HK-2 (cell line): ENCODE data around the gene POLR3G.
A peak's percentile ranks its signal among the peaks of the same experiment; 100 is the strongest.

Experiments
- DNase-seq: peaks from one replicate; pipeline ENCODE4 v3.0.0-alpha.2; 2018; ENCODE audit not compliant: unreplicated experiment

The POLR3G gene

DNA sequence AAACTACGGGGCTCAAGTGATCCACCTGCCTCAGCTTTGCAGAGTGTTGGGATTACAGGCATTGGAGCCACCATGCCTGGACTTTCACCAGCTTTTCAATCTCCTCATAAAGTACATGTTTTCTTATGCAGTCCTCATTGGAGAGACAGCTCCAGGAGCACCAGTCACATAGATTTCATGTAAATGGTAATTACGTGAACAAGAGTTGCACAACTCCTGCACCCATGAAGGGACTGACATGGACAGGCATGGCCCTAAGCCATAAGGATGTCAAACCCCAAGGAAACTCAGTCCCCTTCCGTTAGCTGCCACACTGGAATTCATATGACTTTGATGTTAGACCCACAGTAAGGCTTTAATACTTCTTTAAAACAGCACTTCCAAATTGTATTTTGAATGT lies 76.3 kb downstream of the POLR3G start:
- DNase-seq = no peak

DNA sequence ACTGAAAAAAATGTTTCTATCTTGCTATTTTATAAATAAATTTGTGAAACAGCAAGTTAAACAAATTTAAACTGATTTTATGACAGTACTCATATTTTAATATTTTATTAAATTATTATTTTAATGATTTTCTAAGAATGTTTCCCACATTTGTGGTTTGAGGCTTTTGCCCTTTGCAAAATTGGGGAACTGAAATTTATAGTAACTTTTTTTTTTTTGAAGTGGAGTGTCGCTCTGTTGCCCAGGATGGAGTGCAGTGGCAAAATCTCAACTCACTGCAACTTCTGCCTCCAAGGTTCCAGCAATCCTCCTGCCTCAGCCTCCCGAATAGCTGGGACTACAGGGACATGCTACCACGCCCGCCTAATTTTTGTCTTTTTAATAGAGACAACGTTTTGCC lies 76.7 kb downstream of the POLR3G start:
- no peak for DNase-seq

DNA sequence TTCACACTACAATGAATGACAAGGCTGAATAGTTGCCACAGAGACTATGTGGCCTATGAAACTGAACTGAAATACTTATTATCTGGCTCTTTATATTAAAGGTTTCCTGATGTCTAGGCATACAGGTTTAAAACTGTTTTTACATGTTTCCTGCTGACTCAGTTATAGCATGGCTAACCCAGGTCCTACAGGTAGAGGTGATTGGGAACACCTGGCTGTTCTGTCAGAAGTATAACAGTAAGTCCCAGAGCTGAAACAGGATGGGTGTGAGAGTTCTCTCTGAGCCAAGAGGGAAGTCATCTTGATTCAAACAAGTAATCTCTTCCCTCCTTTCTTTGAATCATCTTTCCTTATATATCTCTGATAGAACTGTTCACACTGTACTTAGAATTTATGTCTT lies 79.0 kb downstream of the POLR3G start:
- no peak for DNase-seq

DNA sequence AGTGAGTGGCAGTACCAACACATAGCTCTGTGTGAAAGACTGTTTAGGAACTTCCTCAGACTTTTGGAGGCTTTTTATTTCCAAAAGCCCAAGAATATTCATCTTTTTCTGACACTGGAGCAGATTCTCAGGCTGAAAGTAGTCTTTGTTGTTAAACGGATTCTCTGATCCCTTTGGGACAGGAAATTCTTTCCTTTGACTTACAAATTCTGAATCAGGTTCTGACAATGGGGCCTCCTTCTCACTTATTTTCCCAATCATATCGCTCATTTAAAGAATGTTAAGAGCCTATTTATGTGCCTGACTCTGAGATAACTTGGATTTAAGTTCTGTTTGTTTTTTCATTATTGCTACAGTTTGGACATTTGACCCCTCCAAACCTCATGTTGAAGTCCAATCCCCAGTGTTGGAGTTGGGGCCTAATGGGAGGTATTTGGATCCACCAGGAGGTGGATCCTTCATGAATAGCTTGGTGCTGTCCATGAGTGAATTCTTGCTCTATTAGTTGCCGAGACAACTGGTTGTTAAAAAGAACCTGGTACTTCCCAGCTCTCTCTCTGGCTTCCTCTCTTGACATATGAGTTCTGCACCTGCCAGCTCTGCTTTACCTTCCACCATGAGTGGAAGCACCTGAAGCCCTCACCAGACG lies 79.8 kb downstream of the POLR3G start:
- DNase-seq = no peak

DNA sequence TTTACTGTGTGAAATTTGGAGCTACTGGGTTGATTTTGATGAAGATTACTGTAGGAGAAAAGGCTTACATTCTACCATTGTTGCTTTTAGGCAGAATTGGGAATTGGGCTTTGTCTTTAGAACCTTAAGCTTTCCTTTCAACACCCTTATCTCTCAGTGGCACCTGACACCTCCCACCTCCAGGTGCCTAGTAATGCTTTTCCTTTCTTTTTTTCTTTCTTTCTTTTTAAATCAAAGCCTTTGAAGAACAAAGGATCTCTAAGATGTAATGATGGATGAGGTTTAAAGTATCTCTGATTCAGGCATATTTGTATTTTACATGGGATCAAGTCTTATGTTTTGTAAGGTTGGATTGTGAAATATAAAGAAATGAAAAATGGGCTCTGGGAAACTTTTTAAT lies 81.0 kb downstream of the POLR3G start:
- DNase-seq = no peak

DNA sequence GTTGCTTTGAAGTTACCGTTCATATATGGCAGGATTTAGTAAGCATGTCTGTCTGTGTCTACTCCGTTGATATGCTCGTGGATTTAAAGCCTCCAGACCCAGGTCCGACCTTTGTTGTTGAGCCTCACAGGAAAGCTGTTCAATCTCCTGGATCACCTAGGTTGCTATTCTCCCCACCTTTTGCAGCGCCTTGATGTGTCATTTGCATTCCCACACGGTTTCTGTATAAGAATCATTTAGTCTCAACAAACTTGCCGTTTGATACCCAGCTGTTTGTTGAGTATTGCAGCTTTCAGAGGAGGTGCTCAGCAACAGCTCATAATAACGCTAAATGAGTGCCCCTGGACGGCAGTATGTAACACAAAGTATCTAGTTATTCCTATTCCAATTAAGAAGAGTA lies 82.7 kb downstream of the POLR3G start:
- DNase-seq = no peak

DNA sequence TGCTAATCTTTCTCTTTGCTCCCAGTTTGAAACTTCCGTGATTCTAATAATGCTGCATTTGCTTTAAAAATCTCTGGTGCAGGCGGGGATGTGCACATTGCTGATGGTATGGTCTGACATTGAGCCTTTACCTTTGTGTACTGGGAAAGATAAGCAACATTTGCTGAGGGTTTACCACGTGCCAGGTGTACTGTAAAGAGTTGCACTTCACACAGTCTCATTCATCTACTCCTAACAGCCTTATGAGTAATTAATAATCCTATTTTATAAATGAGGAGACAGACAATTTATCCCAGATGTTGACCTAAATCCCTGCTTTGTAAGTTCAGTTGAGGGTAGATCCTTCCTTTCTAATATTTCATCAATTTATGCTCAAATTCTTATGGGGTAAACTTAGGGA lies 83.2 kb downstream of the POLR3G start:
- no peak for DNase-seq

DNA sequence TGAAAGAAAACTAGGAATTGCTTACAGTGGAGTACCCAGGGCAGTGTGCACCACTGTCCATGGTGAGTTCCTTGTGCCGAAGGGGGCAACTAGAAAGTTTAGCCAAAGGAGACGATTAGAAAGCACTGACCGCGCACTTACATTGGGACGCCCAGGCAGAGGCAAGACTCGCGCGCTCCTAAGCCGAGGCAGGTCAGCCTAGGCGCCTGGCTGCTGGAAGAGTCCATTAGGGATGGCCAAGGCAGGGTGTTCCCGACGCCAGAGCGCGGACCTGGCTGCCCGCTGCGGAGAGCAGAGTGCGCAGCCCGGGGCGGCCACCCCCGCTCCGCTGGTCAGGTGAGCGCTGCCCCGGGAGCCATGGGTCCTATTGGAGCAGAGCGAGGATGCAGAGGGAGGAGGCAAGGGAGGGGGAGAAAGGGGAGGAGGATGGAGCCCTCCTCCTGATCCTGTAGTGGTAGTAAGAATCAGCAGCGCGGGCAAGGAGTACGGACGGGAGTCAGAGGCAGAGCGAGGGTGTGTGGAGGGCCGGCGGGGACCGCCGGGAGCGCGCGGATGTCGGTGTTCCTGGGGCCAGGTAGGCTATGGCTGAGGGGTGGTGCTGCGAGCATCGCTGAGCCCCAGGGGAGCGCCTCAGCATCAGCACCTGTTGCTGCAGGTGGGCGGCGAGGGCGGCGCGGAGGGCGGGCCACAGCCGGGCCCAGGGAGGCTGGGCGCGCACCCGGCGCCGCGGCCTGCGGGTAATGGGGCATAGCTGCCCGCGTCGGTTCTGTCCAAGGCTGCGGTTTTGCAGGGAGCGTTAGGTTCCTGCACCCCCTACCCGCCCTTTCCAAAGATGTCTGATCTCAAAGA lies 83.9 kb downstream of the POLR3G start, which contains the start of gene ADGRV1:
Gene ADGRV1 (plus strand): TSS at position 454 of the 849 bp plus-strand sequence. CDS start 99 bp downstream, at position 553.
- DNase-seq = peak; percentile 78

DNA sequence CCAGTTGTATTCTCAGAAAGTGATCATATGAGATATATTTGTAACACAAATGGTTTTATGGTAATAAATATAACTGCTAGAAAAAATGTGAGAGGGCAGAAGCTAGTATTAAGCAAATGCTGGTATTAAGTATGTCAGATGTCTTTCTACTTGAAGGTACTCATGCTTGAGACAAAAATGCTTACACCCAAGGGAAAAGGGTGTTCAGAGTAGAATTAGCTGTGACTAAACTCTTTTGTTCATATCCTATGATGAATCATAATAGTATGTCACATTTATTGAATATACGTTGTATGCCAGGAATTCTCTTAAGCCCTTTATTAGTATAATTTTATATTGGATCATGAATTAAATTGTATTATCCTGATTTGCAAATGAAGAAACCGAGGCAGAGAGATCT lies 86.1 kb downstream of the POLR3G start:
- DNase-seq = no peak

DNA sequence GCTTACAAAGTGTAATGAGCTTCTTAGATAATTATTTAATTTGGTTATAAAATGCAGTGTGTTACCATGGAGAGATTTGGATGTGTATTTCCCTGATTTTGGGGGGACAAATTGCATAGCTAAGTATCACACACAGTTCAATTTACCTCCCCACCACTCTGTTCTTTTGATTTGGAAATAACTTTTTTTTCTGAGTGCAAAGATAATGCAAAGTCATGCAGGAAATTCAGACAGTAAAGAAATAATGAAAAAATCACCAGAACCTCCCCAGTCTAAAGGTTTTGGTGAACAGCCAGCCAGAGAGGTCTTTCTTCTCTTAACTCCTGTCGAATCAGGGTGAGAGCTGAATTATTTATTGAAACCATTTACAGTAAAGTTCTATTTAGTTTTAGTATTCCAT lies 87.1 kb downstream of the POLR3G start:
- no peak for DNase-seq

DNA sequence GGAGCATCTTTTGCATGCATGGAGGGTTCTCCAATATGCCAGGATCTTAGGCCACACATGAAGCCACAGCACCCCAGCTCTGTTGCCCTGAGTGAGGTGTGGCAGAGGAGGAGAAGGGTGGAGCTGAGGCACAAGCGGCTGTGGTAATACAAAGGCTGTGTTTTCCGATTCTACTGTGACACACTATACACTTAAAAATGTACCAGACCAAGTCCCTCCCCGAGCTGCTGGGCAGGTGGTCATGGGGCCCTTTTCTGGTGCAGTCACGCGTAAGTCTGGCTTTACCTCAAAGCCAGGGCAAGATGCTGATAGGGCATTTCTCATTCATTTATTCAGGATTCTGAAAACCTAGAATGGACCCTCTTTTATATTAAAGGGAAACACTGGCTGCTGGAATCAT lies 87.7 kb downstream of the POLR3G start:
- no peak for DNase-seq

DNA sequence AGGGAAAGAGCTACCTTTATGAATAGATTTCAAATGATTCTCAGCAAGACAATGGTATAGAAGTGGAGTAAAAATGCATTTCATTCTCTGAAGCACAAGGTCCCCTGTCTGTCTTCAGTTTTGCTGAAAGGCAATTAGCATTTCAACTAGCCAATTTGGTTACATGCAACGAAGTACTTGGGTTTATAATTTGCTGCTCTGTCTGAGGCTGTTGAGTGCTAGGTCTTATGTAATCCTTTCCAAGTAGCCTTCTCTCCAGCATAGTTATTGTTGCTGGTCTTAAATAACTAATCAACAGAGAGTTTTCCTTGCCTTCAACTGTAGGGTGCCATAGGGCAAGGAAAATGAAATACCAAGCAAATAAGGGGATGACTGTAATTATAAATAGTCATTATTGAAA lies 88.4 kb downstream of the POLR3G start:
- DNase-seq = no peak
